Right lobe of liver (tissue), 4 donors: Measurements from ENCODE around the gene OR10D3.

Experiments
- CTCF ChIP-seq, 4 donors: fragments of 200-600 bp in 3 of 4; fragments of 450-650 bp in 1 of 4; IDR thresholded peaks; one replicate each; pipeline versions ENCODE4 v1.5.1 to v1.8.0; 2016 to 2022; ENCODE audit warnings: antibody characterized with exemption in 4 of 4, mild to moderate bottlenecking in 2 of 4
- POLR2A ChIP-seq: fragments of 450-650 bp; IDR thresholded peaks from one replicate; pipeline ENCODE4 v1.6.1; 2017; ENCODE audit warnings: antibody characterized with exemption, mild to moderate bottlenecking
- donor health status: DM: no; HTN: no; CAD: no.
- donor health status: DM: no; HTN: no; CAD: no.
- donor health status: DM: no; HTN: yes; CAD: no.

DNA sequence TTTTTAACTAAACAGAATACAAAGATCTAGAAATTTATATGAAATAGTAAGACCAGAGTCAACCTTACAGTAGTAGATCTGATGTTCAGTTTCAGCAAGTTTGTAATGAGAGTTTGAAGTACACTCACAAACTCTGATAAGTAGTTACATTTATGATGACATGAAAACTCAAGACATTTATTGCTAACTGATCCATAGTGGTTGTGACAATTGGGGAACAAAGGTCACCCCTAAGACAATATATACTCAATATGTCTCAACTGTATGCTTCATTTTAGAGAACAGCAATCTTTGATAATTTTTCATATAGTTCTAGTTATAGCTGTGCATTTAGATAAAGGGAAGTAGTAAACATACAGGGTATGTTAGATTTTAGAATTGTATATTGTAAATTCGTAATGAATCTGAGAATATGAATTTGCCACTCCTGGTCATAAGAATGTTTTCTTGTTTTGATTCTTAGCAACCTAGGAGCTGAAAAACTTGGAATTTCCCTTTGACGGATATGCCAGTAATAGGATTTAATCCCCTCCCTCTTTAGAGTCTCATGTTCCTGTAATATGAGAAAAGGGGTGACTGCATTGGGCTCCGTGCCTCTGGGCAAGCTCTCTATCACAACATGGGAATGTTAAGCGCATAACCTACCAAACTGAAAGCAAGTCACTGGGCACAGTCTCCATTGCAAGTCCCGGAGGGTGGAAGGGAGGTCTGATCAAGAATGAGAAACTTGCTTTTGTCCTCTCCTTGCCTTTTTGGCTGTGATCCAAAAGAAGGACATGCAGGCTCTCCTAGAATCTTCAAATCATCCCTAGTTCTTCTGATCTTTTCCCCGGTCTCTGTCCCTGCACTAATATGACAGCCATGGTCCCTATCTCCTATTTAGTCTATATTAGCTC is 11.4 kb downstream of the OR10D3 start:
- TF ChIP-seq CTCF (IDR thresholded peaks at IDR 0.05) (no peak), POLR2A (no peak)
